NCI-H82 (cell line): ENCODE data around the gene COLGALT1.

Experiments
- DNase-seq: peaks from one replicate; lab custom pipeline; 2025; lab: John Stamatoyannopoulos, UW

COLGALT1 gene

DNA sequence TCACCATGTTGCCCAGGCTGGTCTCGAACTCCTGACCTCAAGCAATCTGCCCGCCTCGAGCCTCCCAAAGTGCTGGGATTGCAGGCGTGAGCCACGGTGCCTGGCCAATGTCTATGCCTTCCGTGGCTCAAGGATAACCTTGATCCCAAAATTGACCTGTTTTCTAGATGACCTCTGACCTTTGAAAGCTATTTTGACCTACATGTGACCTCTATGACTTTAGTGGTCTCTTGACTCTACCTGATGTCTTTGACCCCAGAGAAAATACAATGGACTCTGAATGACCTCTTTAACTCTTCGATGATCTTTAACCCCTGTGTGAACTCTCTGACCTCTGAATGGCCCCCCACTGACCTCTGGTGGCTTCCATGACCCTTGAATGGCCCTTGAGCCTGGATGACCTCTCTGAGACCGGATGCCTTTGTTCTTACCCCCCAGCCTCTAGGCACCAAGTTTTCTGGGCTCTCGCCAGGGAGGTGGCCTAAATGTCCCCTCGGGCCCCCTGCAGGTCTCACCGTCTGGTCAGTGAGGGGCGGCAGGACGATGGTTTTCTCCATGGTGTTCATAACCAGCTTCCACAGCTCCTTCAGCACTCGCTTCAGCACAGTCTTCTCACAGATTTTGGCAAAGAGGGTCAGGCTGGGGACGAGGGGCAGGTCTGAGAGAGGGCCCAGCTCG is 69.0 kb downstream of the COLGALT1 start:
- DNase-seq = no peak

DNA sequence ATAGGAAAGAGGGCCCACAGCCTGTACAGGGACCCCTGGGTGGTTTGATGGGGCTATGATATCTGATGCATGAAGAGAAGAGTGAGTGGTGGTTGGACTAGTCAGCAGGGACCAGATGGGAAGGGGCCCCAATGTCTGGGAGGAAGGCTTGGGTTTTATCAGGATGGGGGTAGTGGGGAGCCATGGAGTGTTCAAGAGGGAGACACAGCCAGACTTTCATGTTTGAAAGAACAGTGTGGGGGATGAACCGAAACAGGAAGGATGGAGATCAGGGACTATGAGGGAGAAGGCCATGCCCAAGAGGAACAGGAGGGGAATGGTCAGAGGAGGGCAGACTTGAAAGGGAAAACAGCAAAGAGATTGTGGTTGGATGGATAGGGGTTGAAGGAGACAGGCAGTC is 69.6 kb downstream of the COLGALT1 start:
- no peak for DNase-seq

DNA sequence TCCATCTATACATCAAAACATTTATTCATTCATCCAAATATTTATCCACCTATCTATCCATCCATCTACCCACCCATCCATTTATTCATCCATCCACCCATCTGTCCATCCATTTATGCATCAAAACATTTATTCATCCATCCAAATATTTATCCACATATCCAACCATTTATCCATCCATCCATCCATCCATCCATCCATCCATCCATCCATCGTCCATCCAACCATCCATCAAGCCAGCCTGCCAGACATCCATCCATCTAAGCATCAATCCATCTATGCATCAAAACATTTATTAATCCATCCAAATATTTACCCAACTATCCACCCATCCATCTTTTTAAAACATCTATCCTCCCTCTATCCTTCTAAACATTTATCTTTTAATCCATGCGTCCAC is 70.5 kb downstream of the COLGALT1 start:
- no peak for DNase-seq

DNA sequence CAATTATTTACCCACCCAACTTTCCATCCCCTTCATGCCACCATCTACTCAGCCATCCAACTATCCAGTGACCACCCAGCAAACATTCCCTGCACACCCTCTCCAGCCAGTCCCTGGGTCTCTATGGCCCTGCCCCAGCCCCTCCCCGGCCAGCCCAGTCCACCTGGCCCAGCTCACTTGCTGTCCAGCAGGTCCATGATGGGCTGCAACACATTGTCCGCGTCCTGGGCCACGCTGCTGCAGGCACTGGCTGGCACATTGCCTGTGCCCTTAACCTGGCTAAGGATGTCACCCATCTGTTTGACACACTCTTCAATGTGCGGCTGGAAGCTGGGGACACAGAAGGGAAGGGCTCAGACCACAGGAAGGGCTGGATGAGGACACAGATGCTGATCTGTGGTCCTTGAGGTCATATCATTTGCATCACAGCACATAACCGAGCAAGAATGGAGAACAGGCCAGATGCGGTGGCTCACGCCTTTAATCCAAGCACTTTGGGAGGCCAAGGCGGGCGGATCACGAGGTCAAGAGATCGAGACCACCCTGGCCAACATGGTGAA is 71.1 kb downstream of the COLGALT1 start:
- DNase-seq = no peak

DNA sequence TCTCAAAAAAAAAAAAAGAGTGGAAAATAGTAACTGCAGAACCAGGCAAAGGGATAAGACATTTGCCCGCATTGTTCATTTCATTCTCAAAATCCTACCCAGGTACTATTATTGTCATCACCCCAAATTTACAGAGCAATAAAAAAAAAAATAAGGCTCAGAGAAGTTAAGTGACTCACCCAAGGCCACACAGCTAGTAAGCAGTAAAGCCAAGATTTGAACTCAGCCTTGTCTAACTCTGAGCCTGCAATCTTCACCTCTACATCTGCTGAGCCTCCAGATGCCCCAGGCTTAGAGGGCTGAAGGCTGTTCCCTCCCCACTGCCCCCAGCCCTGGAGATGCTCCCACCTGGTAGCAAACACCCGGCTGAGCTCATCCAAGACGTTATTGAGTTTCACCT is 71.7 kb downstream of the COLGALT1 start:
- DNase-seq = no peak

DNA sequence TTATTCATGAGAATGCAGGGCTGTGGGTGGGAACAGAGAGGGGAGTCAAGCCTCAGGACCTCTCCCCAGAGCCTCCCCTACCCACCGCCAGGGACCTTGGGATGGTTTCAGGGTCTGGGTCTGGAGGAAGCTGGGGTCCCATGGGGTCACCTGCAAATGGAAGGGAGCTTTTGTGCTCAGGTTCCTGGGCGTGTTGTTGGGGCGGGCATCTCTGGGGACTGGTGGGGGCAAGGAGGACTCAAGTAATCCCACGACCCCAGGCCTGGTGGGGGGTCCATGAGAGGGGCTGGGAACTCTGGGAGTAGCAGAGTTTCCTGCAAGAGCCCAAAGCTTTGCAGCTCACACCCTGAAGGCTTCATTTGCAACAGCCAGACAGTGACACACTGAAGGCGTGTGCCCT is 72.5 kb downstream of the COLGALT1 start:
- DNase-seq = no peak

DNA sequence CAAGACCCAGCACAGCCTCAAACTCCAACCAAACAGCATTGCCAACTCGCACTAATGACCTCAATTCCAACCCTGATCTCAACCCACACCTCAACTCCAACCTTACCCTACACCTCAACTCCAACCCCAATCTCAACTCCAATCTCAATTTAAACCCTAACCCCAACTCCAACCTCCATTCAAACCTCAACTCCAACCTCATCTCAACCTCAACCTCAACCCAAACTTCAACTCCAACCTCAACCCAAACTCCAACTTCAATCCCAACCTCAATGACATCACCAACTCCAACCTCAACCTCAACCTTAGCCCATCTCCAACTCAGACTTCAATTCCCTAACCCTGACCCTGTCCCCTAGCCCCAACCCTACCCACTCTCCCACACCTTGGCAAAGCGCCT is 74.3 kb downstream of the COLGALT1 start:
- no peak for DNase-seq

DNA sequence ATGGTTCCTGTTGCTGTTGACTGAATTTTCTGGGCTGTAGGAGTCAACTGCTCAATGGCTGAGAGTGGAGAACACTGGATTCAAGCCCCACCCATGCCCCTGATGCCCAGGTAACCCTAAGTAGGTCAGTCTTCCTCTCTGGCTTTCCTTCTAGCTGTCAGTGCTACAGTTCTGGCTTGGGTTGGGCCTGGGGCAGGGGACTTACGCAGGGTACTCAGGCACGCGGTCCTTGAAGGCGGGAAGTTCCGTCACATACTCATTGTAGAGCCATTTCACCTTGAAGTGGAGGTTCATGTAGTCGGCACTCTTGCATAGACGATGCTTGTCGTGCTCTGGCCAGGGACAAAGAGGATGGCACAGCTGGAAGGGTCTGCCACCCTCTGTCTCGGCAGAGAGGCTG is 77.1 kb downstream of the COLGALT1 start:
- DNase-seq = no peak
